WTC11 (cell line): ENCODE data around the gene LFNG. TPM values are rescaled to one million over a fixed set of nuclear protein-coding genes. Genes with fewer than 3 reads are reported as not detected.
"Not testable (repeated sequence)": the region's sequence is repeated elsewhere in the genome, so short reads cannot be mapped to it uniquely, and the experiment has no call there.

ENCODE experiments used
- ATAC-seq: fragments of 200-7000 bp; cut with Tn5 transposase; 2 replicates; pipeline ENCODE4 v1.10.0; 2021; ENCODE audit warnings: mild to moderate bottlenecking, moderate library complexity
- CTCF ChIA-PET: fragments of 300-600 bp; sonication (Branson Sonifier 250); formaldehyde crosslinking; loops from one replicate; lab custom pipeline; 2021; ENCODE audit warnings: antibody characterized with exemption; lab: Charles Lee
- POLR2A ChIA-PET: fragments of 350-600 bp; sonication (Branson Sonifier 250); formaldehyde crosslinking; loops from one replicate; lab custom pipeline; 2021; ENCODE audit warnings: antibody characterized with exemption; lab: Charles Lee
- DNase-seq: peaks from one replicate; pipeline ENCODE4 v3.0.0; 2021; ENCODE audit warnings: low spot score
- H3K27ac Mint-ChIP-seq: 2 replicates; pipeline ENCODE4 v1.8.0; 2021; ENCODE audit warnings: mixed read lengths
- H3K27me3 Mint-ChIP-seq: 2 replicates; pipeline ENCODE4 v1.8.0; 2021; ENCODE audit warnings: low read depth, mild to moderate bottlenecking, moderate library complexity, mixed read lengths
- H3K36me3 Mint-ChIP-seq: 2 replicates; pipeline ENCODE4 v1.8.0; 2021; ENCODE audit warnings: mixed read lengths
- H3K4me1 Mint-ChIP-seq: 2 replicates; pipeline ENCODE4 v1.8.0; 2022; ENCODE audit warnings: mixed read lengths
- H3K4me3 Mint-ChIP-seq: 2 replicates; pipeline ENCODE4 v1.8.0; 2021; ENCODE audit warnings: mild to moderate bottlenecking, moderate library complexity, mixed read lengths
- H3K9me3 Mint-ChIP-seq: 2 replicates; pipeline ENCODE4 v1.8.0; 2021; ENCODE audit warnings: mixed read lengths
- ATF1 ChIP-seq: sonication (generic); formaldehyde crosslinking; IDR thresholded peaks from 2 replicates; pipeline ENCODE4 v1.8.1; 2023; ENCODE audit warnings: mild to moderate bottlenecking, moderate library complexity, missing genetic modification reagents
- ELF4 ChIP-seq: sonication (generic); formaldehyde crosslinking; IDR thresholded peaks from 2 replicates; pipeline ENCODE4 v1.8.1; 2022; ENCODE audit warnings: low read depth, mild to moderate bottlenecking, moderate library complexity, missing genetic modification reagents
- JAZF1 ChIP-seq: fragments of 250-450 bp; sonication (Bioruptor Pico); IDR thresholded peaks from 2 replicates; pipeline ENCODE4 v1.9.0; 2021; ENCODE audit warnings: moderate library complexity, mild to moderate bottlenecking, inconsistent platforms
- JUN ChIP-seq: sonication (generic); formaldehyde crosslinking; IDR thresholded peaks from 2 replicates; pipeline ENCODE4 v1.8.0; 2023; ENCODE audit warnings: mild to moderate bottlenecking, missing genetic modification reagents
- KAT7 ChIP-seq: sonication (generic); formaldehyde crosslinking; IDR thresholded peaks from 2 replicates; pipeline ENCODE4 v1.8.1; 2023; ENCODE audit warnings: missing genetic modification reagents, mild to moderate bottlenecking, borderline replicate concordance
- RORB ChIP-seq: fragments of 250-450 bp; sonication (Bioruptor Pico); IDR thresholded peaks from 2 replicates; pipeline ENCODE4 v1.9.0; 2021; ENCODE audit warnings: mild to moderate bottlenecking
- SP1 ChIP-seq: sonication (generic); formaldehyde crosslinking; conservative IDR thresholded peaks from 2 replicates; pipeline ENCODE4 v1.8.1; 2022; ENCODE audit warnings: missing genetic modification reagents
- TEAD4 ChIP-seq: sonication (generic); formaldehyde crosslinking; IDR thresholded peaks from 2 replicates; pipeline ENCODE4 v1.8.0; 2022; ENCODE audit warnings: mild to moderate bottlenecking, missing genetic modification reagents
- ZNF317 ChIP-seq: sonication (generic); formaldehyde crosslinking; IDR thresholded peaks from 2 replicates; pipeline ENCODE4 v1.8.1; 2023; ENCODE audit warnings: low read depth, mild to moderate bottlenecking, moderate library complexity, missing genetic modification reagents, borderline replicate concordance
- ZNF416 ChIP-seq: fragments of 250-450 bp; sonication (Bioruptor Pico); IDR thresholded peaks from 2 replicates; pipeline ENCODE4 v1.9.0; 2021; ENCODE audit warnings: mild to moderate bottlenecking, inconsistent platforms
- total RNA-seq: library from RNA; stranded (reverse); gene quantifications from 3 replicates; pipeline ENCODE4 v1.2.3, GENCODE V29; 2021
- TF ChIP-seq, protein P1 (sequence below): sonication (generic); formaldehyde crosslinking; IDR thresholded peaks from 2 replicates; pipeline ENCODE4 v1.8.1; 2022; ENCODE audit warnings: low read depth, missing genetic modification reagents, borderline replicate concordance
- TF ChIP-seq, protein P2 (sequence below): sonication (generic); formaldehyde crosslinking; IDR thresholded peaks from 2 replicates; pipeline ENCODE4 v1.8.1; 2023; ENCODE audit warnings: mild to moderate bottlenecking, moderate library complexity, missing genetic modification reagents
- TF ChIP-seq, protein P3 (sequence below): sonication (generic); formaldehyde crosslinking; IDR thresholded peaks from 2 replicates; pipeline ENCODE4 v1.8.1; 2022; ENCODE audit warnings: mild to moderate bottlenecking, moderate library complexity, missing genetic modification reagents
- TF ChIP-seq, protein P4 (sequence below): sonication (generic); formaldehyde crosslinking; IDR thresholded peaks from 2 replicates; pipeline ENCODE4 v1.8.0; 2023; ENCODE audit warnings: missing genetic modification reagents, mild to moderate bottlenecking, borderline replicate concordance
- TF ChIP-seq, protein P5 (sequence below): fragments of 250-450 bp; sonication (Bioruptor Pico); IDR thresholded peaks from 2 replicates; pipeline ENCODE4 v1.8.0; 2021; ENCODE audit warnings: mild to moderate bottlenecking
- TF ChIP-seq, protein P6 (sequence below): sonication (generic); formaldehyde crosslinking; IDR thresholded peaks from 2 replicates; pipeline ENCODE4 v1.8.0; 2023; ENCODE audit warnings: missing genetic modification reagents
- TF ChIP-seq, protein P7 (sequence below): sonication (generic); formaldehyde crosslinking; conservative IDR thresholded peaks from 2 replicates; pipeline ENCODE4 v1.8.1; 2023; ENCODE audit warnings: mild to moderate bottlenecking, low read depth, missing genetic modification reagents, moderate library complexity

The LFNG gene
- total RNA-seq, 1 experiment from 2014 or later, result 29.4 TPM

GRCh38 chr7:2535872-2536627 is 16.5 kb downstream of the LFNG start:
- DNase-seq, H3K27ac Mint-ChIP-seq, H3K9me3 Mint-ChIP-seq, ATAC-seq, H3K27me3 Mint-ChIP-seq, H3K36me3 Mint-ChIP-seq, POLR2A ChIA-PET, H3K4me3 Mint-ChIP-seq, H3K4me1 Mint-ChIP-seq, CTCF ChIA-PET: not testable (repeated sequence)

DNA sequence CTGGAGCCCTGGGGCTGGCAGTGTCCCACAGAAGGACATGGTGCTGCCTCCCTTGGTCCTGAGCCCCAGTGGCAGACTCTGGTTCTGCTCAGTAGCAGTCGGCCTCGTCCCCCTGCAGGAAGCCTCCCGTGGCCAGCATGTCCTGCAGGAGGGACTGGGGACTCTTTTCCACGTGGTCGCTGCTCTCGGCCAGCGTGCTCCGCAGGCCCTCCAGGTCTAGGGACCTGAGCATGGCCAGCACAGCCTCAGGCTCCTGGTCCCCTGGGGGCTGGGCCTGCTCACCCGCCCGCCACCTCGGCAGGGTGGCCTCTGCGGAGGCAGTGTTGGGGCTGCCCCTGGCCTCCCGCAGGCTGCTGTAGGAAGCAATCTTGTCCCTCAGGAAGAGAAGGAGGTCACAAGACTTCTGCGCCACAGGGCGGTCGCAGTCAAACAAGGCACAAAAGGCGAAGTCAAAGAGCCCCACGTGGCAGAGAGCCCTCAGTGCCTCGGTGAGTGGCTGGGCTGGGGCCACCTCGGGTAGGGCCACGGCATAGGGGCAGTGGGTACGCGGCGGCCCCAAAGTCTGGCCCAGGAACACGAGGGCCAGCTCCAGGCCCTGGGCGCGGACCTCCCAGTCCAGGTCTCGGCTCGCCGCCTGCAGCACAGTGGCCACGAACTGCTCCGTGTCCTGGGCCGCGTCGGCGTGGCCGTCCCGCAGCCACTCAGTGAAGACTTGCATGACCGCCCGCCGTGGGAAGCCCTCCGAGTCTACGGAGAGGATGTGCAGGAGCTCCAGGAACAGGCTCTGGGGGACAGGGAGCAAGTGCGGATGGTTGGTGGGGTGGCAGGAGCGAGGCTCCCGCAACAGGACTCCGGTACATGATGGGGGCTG is 18.6 kb downstream of the LFNG start:
- ChIA-PET CTCF (interaction anchor here (1.6 kb wide), 1 partner anchor 69 kb away, joined by 6 read pairs; no protein-coding TSS in a partner anchor), POLR2A (no interaction called here)
- Mint-ChIP-seq H3K4me1 (no peaks in the 10 kb centered on the region), H3K9me3 (no peaks in the 10 kb centered on the region), H3K4me3 (no peak overlapping the region), H3K36me3 (peaks cover 4% of the 10 kb centered on the region), H3K27me3 (no peaks in the 10 kb centered on the region), H3K27ac (no peak overlapping the region)
- ATAC-seq (no peak; the same call in 1 of the 2 replicates), DNase-seq (no peak)
- TF ChIP-seq ELF4, result no peak
- TF ChIP-seq ZNF317 (CRISPR knock-in tag), result no peak
- TF ChIP-seq, protein P1, sequence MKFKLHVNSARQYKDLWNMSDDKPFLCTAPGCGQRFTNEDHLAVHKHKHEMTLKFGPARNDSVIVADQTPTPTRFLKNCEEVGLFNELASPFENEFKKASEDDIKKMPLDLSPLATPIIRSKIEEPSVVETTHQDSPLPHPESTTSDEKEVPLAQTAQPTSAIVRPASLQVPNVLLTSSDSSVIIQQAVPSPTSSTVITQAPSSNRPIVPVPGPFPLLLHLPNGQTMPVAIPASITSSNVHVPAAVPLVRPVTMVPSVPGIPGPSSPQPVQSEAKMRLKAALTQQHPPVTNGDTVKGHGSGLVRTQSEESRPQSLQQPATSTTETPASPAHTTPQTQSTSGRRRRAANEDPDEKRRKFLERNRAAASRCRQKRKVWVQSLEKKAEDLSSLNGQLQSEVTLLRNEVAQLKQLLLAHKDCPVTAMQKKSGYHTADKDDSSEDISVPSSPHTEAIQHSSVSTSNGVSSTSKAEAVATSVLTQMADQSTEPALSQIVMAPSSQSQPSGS (CRISPR knock-in tag), result no peak
- TF ChIP-seq, protein P2, sequence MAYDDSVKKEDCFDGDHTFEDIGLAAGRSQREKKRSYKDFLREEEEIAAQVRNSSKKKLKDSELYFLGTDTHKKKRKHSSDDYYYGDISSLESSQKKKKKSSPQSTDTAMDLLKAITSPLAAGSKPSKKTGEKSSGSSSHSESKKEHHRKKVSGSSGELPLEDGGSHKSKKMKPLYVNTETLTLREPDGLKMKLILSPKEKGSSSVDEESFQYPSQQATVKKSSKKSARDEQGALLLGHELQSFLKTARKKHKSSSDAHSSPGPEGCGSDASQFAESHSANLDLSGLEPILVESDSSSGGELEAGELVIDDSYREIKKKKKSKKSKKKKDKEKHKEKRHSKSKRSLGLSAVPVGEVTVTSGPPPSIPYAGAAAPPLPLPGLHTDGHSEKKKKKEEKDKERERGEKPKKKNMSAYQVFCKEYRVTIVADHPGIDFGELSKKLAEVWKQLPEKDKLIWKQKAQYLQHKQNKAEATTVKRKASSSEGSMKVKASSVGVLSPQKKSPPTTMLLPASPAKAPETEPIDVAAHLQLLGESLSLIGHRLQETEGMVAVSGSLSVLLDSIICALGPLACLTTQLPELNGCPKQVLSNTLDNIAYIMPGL, result no peak
- TF ChIP-seq, protein P3, sequence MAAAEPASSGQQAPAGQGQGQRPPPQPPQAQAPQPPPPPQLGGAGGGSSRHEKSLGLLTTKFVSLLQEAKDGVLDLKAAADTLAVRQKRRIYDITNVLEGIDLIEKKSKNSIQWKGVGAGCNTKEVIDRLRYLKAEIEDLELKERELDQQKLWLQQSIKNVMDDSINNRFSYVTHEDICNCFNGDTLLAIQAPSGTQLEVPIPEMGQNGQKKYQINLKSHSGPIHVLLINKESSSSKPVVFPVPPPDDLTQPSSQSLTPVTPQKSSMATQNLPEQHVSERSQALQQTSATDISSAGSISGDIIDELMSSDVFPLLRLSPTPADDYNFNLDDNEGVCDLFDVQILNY (CRISPR knock-in tag), result no peak
- no peak for TF ChIP-seq TEAD4 (CRISPR knock-in tag)
- TF ChIP-seq, protein P4, sequence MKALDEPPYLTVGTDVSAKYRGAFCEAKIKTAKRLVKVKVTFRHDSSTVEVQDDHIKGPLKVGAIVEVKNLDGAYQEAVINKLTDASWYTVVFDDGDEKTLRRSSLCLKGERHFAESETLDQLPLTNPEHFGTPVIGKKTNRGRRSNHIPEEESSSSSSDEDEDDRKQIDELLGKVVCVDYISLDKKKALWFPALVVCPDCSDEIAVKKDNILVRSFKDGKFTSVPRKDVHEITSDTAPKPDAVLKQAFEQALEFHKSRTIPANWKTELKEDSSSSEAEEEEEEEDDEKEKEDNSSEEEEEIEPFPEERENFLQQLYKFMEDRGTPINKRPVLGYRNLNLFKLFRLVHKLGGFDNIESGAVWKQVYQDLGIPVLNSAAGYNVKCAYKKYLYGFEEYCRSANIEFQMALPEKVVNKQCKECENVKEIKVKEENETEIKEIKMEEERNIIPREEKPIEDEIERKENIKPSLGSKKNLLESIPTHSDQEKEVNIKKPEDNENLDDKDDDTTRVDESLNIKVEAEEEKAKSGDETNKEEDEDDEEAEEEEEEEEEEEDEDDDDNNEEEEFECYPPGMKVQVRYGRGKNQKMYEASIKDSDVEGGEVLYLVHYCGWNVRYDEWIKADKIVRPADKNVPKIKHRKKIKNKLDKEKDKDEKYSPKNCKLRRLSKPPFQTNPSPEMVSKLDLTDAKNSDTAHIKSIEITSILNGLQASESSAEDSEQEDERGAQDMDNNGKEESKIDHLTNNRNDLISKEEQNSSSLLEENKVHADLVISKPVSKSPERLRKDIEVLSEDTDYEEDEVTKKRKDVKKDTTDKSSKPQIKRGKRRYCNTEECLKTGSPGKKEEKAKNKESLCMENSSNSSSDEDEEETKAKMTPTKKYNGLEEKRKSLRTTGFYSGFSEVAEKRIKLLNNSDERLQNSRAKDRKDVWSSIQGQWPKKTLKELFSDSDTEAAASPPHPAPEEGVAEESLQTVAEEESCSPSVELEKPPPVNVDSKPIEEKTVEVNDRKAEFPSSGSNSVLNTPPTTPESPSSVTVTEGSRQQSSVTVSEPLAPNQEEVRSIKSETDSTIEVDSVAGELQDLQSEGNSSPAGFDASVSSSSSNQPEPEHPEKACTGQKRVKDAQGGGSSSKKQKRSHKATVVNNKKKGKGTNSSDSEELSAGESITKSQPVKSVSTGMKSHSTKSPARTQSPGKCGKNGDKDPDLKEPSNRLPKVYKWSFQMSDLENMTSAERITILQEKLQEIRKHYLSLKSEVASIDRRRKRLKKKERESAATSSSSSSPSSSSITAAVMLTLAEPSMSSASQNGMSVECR (CRISPR knock-in tag), result no peak
- TF ChIP-seq JAZF1 (CRISPR knock-in tag), result no peak
- no peak for TF ChIP-seq RORB (CRISPR knock-in tag)
- no peak for TF ChIP-seq ATF1 (CRISPR knock-in tag)
- TF ChIP-seq JUN, result no peak
- TF ChIP-seq, protein P5, sequence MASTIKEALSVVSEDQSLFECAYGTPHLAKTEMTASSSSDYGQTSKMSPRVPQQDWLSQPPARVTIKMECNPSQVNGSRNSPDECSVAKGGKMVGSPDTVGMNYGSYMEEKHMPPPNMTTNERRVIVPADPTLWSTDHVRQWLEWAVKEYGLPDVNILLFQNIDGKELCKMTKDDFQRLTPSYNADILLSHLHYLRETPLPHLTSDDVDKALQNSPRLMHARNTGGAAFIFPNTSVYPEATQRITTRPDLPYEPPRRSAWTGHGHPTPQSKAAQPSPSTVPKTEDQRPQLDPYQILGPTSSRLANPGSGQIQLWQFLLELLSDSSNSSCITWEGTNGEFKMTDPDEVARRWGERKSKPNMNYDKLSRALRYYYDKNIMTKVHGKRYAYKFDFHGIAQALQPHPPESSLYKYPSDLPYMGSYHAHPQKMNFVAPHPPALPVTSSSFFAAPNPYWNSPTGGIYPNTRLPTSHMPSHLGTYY (CRISPR knock-in tag), result no peak
- TF ChIP-seq SP1, result no peak
- TF ChIP-seq, protein P6, sequence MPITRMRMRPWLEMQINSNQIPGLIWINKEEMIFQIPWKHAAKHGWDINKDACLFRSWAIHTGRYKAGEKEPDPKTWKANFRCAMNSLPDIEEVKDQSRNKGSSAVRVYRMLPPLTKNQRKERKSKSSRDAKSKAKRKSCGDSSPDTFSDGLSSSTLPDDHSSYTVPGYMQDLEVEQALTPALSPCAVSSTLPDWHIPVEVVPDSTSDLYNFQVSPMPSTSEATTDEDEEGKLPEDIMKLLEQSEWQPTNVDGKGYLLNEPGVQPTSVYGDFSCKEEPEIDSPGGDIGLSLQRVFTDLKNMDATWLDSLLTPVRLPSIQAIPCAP, result no peak
- TF ChIP-seq, protein P7, sequence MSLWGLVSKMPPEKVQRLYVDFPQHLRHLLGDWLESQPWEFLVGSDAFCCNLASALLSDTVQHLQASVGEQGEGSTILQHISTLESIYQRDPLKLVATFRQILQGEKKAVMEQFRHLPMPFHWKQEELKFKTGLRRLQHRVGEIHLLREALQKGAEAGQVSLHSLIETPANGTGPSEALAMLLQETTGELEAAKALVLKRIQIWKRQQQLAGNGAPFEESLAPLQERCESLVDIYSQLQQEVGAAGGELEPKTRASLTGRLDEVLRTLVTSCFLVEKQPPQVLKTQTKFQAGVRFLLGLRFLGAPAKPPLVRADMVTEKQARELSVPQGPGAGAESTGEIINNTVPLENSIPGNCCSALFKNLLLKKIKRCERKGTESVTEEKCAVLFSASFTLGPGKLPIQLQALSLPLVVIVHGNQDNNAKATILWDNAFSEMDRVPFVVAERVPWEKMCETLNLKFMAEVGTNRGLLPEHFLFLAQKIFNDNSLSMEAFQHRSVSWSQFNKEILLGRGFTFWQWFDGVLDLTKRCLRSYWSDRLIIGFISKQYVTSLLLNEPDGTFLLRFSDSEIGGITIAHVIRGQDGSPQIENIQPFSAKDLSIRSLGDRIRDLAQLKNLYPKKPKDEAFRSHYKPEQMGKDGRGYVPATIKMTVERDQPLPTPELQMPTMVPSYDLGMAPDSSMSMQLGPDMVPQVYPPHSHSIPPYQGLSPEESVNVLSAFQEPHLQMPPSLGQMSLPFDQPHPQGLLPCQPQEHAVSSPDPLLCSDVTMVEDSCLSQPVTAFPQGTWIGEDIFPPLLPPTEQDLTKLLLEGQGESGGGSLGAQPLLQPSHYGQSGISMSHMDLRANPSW (CRISPR knock-in tag), result no peak
- no peak for TF ChIP-seq KAT7 (CRISPR knock-in tag)
- no peak for TF ChIP-seq ZNF416 (CRISPR knock-in tag)
